ENCODE data around the gene ATP2B2. TPM values are rescaled to one million over a fixed set of nuclear protein-coding genes. Genes with fewer than 3 reads are reported as not detected.

The ATP2B2 gene
- total RNA-seq, 1 experiment from 2014 or later, result not detected

GRCh38 chr3:10312391-10312790 lies 193.0 kb downstream of the ATP2B2 start (continued):
- TF ChIP-seq REST (IDR thresholded peaks at IDR 0.05; ENCODE audit: low read depth) (no peak), ZNF274 (IDR thresholded peaks at IDR 0.05; ENCODE audit: low read depth, low read length) (no peak), ZFX (IDR thresholded peaks at IDR 0.05) (no peak), CEBPB (IDR thresholded peaks at IDR 0.05; ENCODE audit: low read depth) (no peak), MAX (IDR thresholded peaks at IDR 0.05) (no peak), JUND (IDR thresholded peaks at IDR 0.05) (no peak), RAD21 (IDR thresholded peaks at IDR 0.05; ENCODE audit: low read depth) (no peak), ZBTB33 (IDR thresholded peaks at IDR 0.05; ENCODE audit: extremely low read depth, insufficient replicate concordance, low read length) (no peak)

GRCh38 chr3:10311710-10312109 lies 193.7 kb downstream of the ATP2B2 start:
- H4K20me1 ChIP-seq (ENCODE audit: insufficient read depth), result no peaks in the 10 kb centered on the region
- POLR2A ChIA-PET, result no interaction called here
- ATAC-seq, result no peak
- H2AFZ ChIP-seq (ENCODE audit: low read depth, low read length, poor library complexity, severe bottlenecking), result no peak overlapping the region
- no peaks in the 10 kb centered on the region for H3K9me3 ChIP-seq (ENCODE audit: control insufficient read depth in 1 of 2, insufficient read depth in 1 of 2, low read depth in 1 of 2, low read length in 2 of 2)
- intact Hi-C loops (cut with micrococcal nuclease), result no loop called here
- no peak for DNase-seq (ENCODE audit: low read depth, low spot score)
- H3K36me3 ChIP-seq (ENCODE audit: control insufficient read depth in 1 of 2, insufficient read depth in 2 of 2, low read length in 2 of 2), result peaks cover 50 to 65% of the 10 kb centered on the region in 2 experiments
- no peaks in the 10 kb centered on the region; the same call in 1 of the 2 replicates for H3K79me2 ChIP-seq (ENCODE audit: insufficient read depth, low read length)
- no peaks in the 10 kb centered on the region for H3K9me2 ChIP-seq (ENCODE audit: insufficient read depth)
- H3K9ac ChIP-seq (ENCODE audit: low read length), result no peak overlapping the region
- no TSS peak for BruUV-seq (replicated peaks)
- RAD21 ChIA-PET (ENCODE audit: low non-redundant PET in 1 of 2, low total read pairs in 2 of 2, uncharacterized antibody in 2 of 2, unreplicated experiment in 2 of 2), result no interaction called here
- H3K4me2 ChIP-seq (ENCODE audit: low read length), result no peak overlapping the region
- no peaks in the 10 kb centered on the region for H3K27me3 ChIP-seq (ENCODE audit: insufficient read depth, low read length)
- CTCF ChIA-PET, result no interaction called here
- no peak overlapping the region for H3K4me3 ChIP-seq (replicated peaks in 1 of 2; ENCODE audit: low read depth in 1 of 2, low read length in 2 of 2)
- no peak overlapping the region for H3K27ac ChIP-seq (ENCODE audit: low read depth, low read length)
- H3K4me1 ChIP-seq (ENCODE audit: control insufficient read depth in 1 of 2, insufficient read depth in 2 of 2, low read length in 2 of 2), result no peaks in the 10 kb centered on the region
- TF ChIP-seq RAD21 (IDR thresholded peaks at IDR 0.05; ENCODE audit: low read depth) (no peak), MAX (IDR thresholded peaks at IDR 0.05) (no peak), EZH2phosphoT487 (IDR thresholded peaks at IDR 0.05; ENCODE audit: borderline replicate concordance) (no peak), ZFX (IDR thresholded peaks at IDR 0.05) (no peak), POLR2AphosphoS5 (IDR thresholded peaks at IDR 0.05; ENCODE audit: low read depth, low read length) (no peak), CTCF (IDR thresholded peaks at IDR 0.05 in 2 of 3, conservative IDR thresholded peaks at IDR 0.05 in 1 of 3; ENCODE audit: borderline replicate concordance in 1 of 3, insufficient read depth in 1 of 3, low read depth in 2 of 3, low read length in 2 of 3) (no peak), REST (IDR thresholded peaks at IDR 0.05; ENCODE audit: low read depth) (no peak), YY1 (IDR thresholded peaks at IDR 0.05; ENCODE audit: extremely low read depth, insufficient replicate concordance, low read depth, low read length) (no peak)

Measured in HCT116 (cell line).